HepG2 (cell line): ENCODE results near the gene PAPOLA. TPM values are rescaled to one million over a fixed set of nuclear protein-coding genes. Genes with fewer than 3 reads are reported as not detected.

ENCODE experiments used
- BCLAF1 ChIP-seq: fragments of 450-650 bp; IDR thresholded peaks from 2 replicates; pipeline ENCODE4 v1.6.1; 2017; ENCODE audit warnings: mild to moderate bottlenecking
- GRHL1 ChIP-seq: sonication (generic); formaldehyde crosslinking; conservative IDR thresholded peaks from 2 replicates; pipeline ENCODE4 v1.8.0; 2022; ENCODE audit warnings: missing genetic modification reagents
- KLF12 ChIP-seq: sonication (generic); formaldehyde crosslinking; IDR thresholded peaks from 2 replicates; pipeline ENCODE4 v1.4.0; 2020; ENCODE audit warnings: missing genetic modification reagents, borderline replicate concordance
- MBNL3 ChIP-seq: fragments of 250-450 bp; sonication (Bioruptor Pico); conservative IDR thresholded peaks from 2 replicates; pipeline ENCODE4 v1.8.0; 2022; ENCODE audit warnings: mild to moderate bottlenecking, inconsistent platforms
- MXD3 ChIP-seq: IDR thresholded peaks from 2 replicates; pipeline ENCODE4 v1.6.1; 2016; ENCODE audit warnings: mild to moderate bottlenecking, missing biosample characterization, missing genetic modification reagents
- NCOR1 ChIP-seq: fragments of 200-600 bp; sonication (generic); IDR thresholded peaks from 2 replicates; pipeline ENCODE4 v1.7.0; 2017; ENCODE audit warnings: antibody characterized with exemption, low read length, borderline replicate concordance
- NFYB ChIP-seq: sonication (generic); formaldehyde crosslinking; IDR thresholded peaks from 2 replicates; pipeline ENCODE4 v1.4.0; 2020; ENCODE audit warnings: missing genetic modification reagents
- NR3C1 ChIP-seq: sonication (generic); formaldehyde crosslinking; IDR thresholded peaks from 2 replicates; pipeline ENCODE4 v1.4.0; 2020; ENCODE audit warnings: missing genetic modification reagents
- ZNF264 ChIP-seq: sonication (generic); formaldehyde crosslinking; IDR thresholded peaks from 2 replicates; pipeline ENCODE4 v1.4.0; 2020; ENCODE audit warnings: missing genetic modification reagents
- ZNF772 ChIP-seq: sonication (generic); formaldehyde crosslinking; IDR thresholded peaks from 2 replicates; pipeline ENCODE4 v1.5.0; 2020; ENCODE audit warnings: mild to moderate bottlenecking, missing genetic modification reagents
- ZSCAN21 ChIP-seq: sonication (generic); formaldehyde crosslinking; IDR thresholded peaks from 2 replicates; pipeline ENCODE4 v1.8.0; 2022; ENCODE audit warnings: mild to moderate bottlenecking, missing genetic modification reagents, moderate library complexity, borderline replicate concordance
- polyA plus RNA-seq, 8 experiments: library from polyadenylated mRNA; depleted of rRNA in 3 of 8; stranded (reverse) in 7 of 8; unstranded in 1 of 8; fragments of >200 nt; fragmentation: Illumina TruSeq in 4 of 8; extraction: Trizol in 4 of 8; gene quantifications; 2 replicates each; pipeline versions ENCODE4 v1.2.1 to v1.2.3, GENCODE V29; 2011 to 2016; ENCODE audit warnings: low read depth in 4 of 8, missing spikeins in 1 of 8, mixed read lengths in 1 of 8; ENCODE audit not compliant: insufficient read depth in 1 of 8
- total RNA-seq, 5 experiments: library from RNA; depleted of rRNA; stranded (reverse); fragments of >200 nt; fragmentation: Illumina TruSeq; extraction: Trizol; gene quantifications; 2 replicates each; pipeline ENCODE4 v1.2.3, GENCODE V29; 2016; ENCODE audit warnings: low read depth in 1 of 5
- TF ChIP-seq, protein P1 (sequence below): sonication (generic); formaldehyde crosslinking; IDR thresholded peaks from 2 replicates; pipeline ENCODE4 v1.5.1; 2020; ENCODE audit warnings: missing genetic modification reagents, mild to moderate bottlenecking, borderline replicate concordance
- TF ChIP-seq, protein P2 (sequence below): IDR thresholded peaks from 2 replicates; pipeline ENCODE4 v1.6.1; 2012; ENCODE audit warnings: inconsistent platforms
- TF ChIP-seq, protein P3 (sequence below): sonication (generic); formaldehyde crosslinking; IDR thresholded peaks from 2 replicates; pipeline ENCODE4 v1.4.0; 2020; ENCODE audit warnings: mild to moderate bottlenecking, missing genetic modification reagents
- TF ChIP-seq, protein P4 (sequence below): sonication (generic); formaldehyde crosslinking; IDR thresholded peaks from 2 replicates; pipeline ENCODE4 v1.4.0; 2020; ENCODE audit warnings: mild to moderate bottlenecking, low read depth, missing genetic modification reagents

PAPOLA gene
- total and polyA plus RNA-seq, 2 of the 13 experiments (the other 11 are each of a cell fraction or from before 2014, with no cell fraction given) = 103 to 151 TPM

DNA sequence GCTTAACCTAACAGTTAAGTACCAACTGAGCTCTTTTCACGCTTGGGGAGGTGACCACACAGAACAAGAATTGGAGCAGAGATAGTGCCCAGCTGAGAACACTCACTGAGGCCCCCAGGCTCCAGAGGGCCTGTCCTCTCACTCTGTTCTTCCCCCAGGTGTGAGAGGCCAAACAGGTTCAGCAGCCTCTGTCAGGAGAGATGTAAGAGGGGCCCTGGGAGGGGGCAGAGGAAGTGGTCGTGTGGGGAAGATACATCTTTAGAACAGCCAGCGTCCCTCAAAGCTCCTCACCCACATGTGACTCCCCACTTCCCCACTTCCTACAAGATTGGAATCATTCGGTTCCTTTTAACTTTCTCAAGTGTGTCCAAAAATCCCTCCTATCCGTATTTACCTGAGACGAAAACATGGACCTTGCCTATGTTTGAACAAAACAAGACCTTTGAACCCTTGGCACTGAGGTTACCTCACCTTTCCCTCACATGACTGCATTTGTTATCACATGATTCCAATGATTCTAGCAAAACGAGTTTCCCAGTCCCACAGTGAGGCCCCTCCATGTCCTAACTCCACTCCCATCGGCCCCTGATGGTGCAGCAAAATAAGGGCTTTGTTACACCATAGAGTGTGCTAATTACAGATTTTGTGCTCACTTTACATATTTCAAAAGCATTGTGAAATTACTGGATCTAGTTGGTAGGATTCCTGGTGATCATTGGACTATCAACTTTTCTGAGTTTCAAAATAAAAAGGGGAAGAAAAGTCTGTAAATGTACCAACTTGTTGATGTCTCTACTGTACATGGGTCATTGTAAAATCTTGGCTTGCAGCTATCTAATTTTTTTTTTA lies 40.0 kb upstream of the PAPOLA start (continued):
- TF ChIP-seq KLF12 (CRISPR knock-in tag) = no peak
- TF ChIP-seq, protein P1, sequence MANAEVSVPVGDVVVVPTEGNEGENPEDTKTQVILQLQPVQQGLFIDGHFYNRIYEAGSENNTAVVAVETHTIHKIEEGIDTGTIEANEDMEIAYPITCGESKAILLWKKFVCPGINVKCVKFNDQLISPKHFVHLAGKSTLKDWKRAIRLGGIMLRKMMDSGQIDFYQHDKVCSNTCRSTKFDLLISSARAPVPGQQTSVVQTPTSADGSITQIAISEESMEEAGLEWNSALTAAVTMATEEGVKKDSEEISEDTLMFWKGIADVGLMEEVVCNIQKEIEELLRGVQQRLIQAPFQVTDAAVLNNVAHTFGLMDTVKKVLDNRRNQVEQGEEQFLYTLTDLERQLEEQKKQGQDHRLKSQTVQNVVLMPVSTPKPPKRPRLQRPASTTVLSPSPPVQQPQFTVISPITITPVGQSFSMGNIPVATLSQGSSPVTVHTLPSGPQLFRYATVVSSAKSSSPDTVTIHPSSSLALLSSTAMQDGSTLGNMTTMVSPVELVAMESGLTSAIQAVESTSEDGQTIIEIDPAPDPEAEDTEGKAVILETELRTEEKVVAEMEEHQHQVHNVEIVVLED (CRISPR knock-in tag) = peak; percentile 49
- TF ChIP-seq, protein P2, sequence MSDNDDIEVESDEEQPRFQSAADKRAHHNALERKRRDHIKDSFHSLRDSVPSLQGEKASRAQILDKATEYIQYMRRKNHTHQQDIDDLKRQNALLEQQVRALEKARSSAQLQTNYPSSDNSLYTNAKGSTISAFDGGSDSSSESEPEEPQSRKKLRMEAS = peak; percentile 61
- TF ChIP-seq, protein P3, sequence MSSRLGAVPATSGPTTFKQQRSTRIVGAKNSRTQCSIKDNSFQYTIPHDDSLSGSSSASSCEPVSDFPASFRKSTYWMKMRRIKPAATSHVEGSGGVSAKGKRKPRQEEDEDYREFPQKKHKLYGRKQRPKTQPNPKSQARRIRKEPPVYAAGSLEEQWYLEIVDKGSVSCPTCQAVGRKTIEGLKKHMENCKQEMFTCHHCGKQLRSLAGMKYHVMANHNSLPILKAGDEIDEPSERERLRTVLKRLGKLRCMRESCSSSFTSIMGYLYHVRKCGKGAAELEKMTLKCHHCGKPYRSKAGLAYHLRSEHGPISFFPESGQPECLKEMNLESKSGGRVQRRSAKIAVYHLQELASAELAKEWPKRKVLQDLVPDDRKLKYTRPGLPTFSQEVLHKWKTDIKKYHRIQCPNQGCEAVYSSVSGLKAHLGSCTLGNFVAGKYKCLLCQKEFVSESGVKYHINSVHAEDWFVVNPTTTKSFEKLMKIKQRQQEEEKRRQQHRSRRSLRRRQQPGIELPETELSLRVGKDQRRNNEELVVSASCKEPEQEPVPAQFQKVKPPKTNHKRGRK (CRISPR knock-in tag) = no peak
- TF ChIP-seq ZNF772 = no peak
- TF ChIP-seq, protein P4, sequence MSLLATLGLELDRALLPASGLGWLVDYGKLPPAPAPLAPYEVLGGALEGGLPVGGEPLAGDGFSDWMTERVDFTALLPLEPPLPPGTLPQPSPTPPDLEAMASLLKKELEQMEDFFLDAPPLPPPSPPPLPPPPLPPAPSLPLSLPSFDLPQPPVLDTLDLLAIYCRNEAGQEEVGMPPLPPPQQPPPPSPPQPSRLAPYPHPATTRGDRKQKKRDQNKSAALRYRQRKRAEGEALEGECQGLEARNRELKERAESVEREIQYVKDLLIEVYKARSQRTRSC = no peak
- TF ChIP-seq NR3C1 = no peak
- no peak for TF ChIP-seq GRHL1 (CRISPR knock-in tag)
- no peak for TF ChIP-seq MBNL3
- TF ChIP-seq MXD3 (CRISPR knock-in tag) = no peak
- TF ChIP-seq BCLAF1 = no peak
- TF ChIP-seq ZNF264 (CRISPR knock-in tag) = peak; percentile 47; the same call in 1 of the 2 replicates
- TF ChIP-seq NFYB (CRISPR knock-in tag) = no peak
- TF ChIP-seq NCOR1 = peak; percentile 92
- TF ChIP-seq ZSCAN21 (CRISPR knock-in tag) = no peak
